CD4-positive, CD25-positive, alpha-beta regulatory T cell (primary cell): ENCODE data around the gene GAB2. TPM values are rescaled to one million over a fixed set of nuclear protein-coding genes. Genes with fewer than 3 reads are reported as not detected.
A peak's percentile ranks its signal among the peaks of the same experiment; 100 is the strongest.

Experiments used
- ATAC-seq, 2 donors: fragments of 150-1000 bp; cut with Tn5 transposase; one replicate each; pipeline ENCODE4 v1.10.0; 2021; ENCODE audit warnings: low read depth in 2 of 2, moderate number of reproducible peaks in 2 of 2, moderate library complexity in 1 of 2
- DNase-seq, 3 donors: peaks; one replicate each; pipeline versions ENCODE4 v3.0.0 to v3.0.0-alpha.2; 2012 to 2022; ENCODE audit warnings: mixed read lengths in 1 of 3
- H3K27ac ChIP-seq: one replicate; pipeline ENCODE4 v1.7.0; 2013; ENCODE audit warnings: mild to moderate bottlenecking, low read length; ENCODE audit not compliant: insufficient read depth, poor library complexity, severe bottlenecking
- H3K27me3 ChIP-seq: one replicate; pipeline ENCODE4 v1.7.0; 2013; ENCODE audit warnings: low read length; ENCODE audit not compliant: control insufficient read depth, insufficient read depth
- H3K36me3 ChIP-seq: one replicate; pipeline ENCODE4 v1.7.0; 2013; ENCODE audit warnings: mild to moderate bottlenecking, low read length, moderate library complexity; ENCODE audit not compliant: control insufficient read depth, insufficient read depth
- H3K4me1 ChIP-seq: 2 replicates; pipeline ENCODE4 v1.7.0; 2013; ENCODE audit warnings: mild to moderate bottlenecking, low read length; ENCODE audit not compliant: insufficient read depth, control insufficient read depth, poor library complexity, severe bottlenecking
- H3K4me3 ChIP-seq: one replicate; pipeline ENCODE4 v1.7.0; 2013; ENCODE audit warnings: low read depth, mild to moderate bottlenecking, low read length, moderate library complexity
- H3K9me3 ChIP-seq, 2 experiments: 1 replicate in 1 of 2; 2 replicates in 1 of 2; pipeline ENCODE4 v1.7.0; 2013; ENCODE audit warnings: low read length in 2 of 2, mild to moderate bottlenecking in 1 of 2, moderate library complexity in 1 of 2; ENCODE audit not compliant: control insufficient read depth in 2 of 2
- H3K27ac Mint-ChIP-seq, 3 donors: one replicate each; pipeline ENCODE4 v1.8.0; 2020 to 2022; ENCODE audit warnings: mild to moderate bottlenecking in 3 of 3, mixed read lengths in 3 of 3, moderate library complexity in 2 of 3
- H3K27me3 Mint-ChIP-seq: one replicate; pipeline ENCODE4 v1.8.0; 2022; ENCODE audit warnings: mild to moderate bottlenecking, mixed read lengths
- H3K36me3 Mint-ChIP-seq: one replicate; pipeline ENCODE4 v1.8.0; 2020; ENCODE audit warnings: mixed read lengths
- H3K4me1 Mint-ChIP-seq, 4 donors: one replicate each; pipeline ENCODE4 v1.8.0; 2020 to 2022; ENCODE audit warnings: mixed read lengths in 4 of 4, mild to moderate bottlenecking in 1 of 4
- H3K4me3 Mint-ChIP-seq, 4 donors: one replicate each; pipeline ENCODE4 v1.8.0; 2020 to 2022; ENCODE audit warnings: mild to moderate bottlenecking in 4 of 4, mixed read lengths in 4 of 4, moderate library complexity in 3 of 4
- H3K9me3 Mint-ChIP-seq, 7 donors: one replicate each; pipeline ENCODE4 v1.8.0; 2020 to 2022; ENCODE audit warnings: mixed read lengths in 7 of 7, mild to moderate bottlenecking in 3 of 7, moderate library complexity in 2 of 7
- polyA plus RNA-seq, 4 donors: library from polyadenylated mRNA; unstranded; fragments of 300-500 nt; fragmentation: Illumina TruSeq; gene quantifications; one replicate each; pipeline ENCODE4 v1.2.3, GENCODE V29; 2021
- total RNA-seq: library from RNA; stranded (reverse); gene quantifications from one replicate; pipeline ENCODE4 v1.2.3, GENCODE V29; 2022

Gene GAB2
- total and polyA plus RNA-seq, 5 donors from 2014 or later: 0.05 to 15.7 (median 0.56) TPM

DNA sequence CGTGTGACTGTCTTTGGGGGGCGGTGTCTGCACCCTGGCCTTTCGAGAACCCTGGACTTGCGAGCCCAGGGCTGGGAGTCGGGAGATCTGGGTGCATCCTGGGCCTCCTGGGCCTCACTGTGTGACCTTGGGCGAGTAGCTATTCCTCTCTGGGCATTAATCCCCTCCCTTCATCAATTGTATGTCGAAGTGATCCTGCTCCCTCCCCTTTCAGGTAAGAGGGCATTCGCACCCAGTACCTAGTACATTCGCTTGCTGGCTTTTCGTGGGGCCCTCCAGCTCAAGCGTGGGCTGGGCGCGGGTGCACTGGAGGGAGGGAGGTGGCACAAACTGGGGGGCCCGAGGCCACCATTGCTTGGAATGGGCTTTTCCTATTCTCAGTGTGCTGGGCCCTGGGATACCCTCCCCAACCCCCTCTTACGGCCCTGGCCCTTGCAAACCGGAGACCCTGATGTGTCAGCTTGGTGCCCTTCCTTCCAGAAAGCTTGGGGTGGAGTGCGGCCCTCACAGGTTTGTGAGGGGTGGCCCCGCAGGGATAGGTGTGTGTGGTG is 228.4 kb downstream of the GAB2 start:
- H3K4me3 Mint-ChIP-seq: peak overlapping the region; percentile 98 to 100 (median 99)
- H3K9me3 Mint-ChIP-seq: no peaks in the 10 kb centered on the region
- H3K4me1 Mint-ChIP-seq: peaks cover 19 to 62% (median 48%) of the 10 kb centered on the region in 4 donors
- no peaks in the 10 kb centered on the region for H3K27me3 ChIP-seq
- no peaks in the 10 kb centered on the region for H3K36me3 Mint-ChIP-seq
- ATAC-seq: no peak
- DNase-seq: no peak
- H3K9me3 ChIP-seq: no peaks in the 10 kb centered on the region
- H3K4me3 ChIP-seq: peak overlapping the region; percentile 66
- peaks cover 32% of the 10 kb centered on the region for H3K4me1 ChIP-seq
- no peaks in the 10 kb centered on the region for H3K27me3 Mint-ChIP-seq
- no peaks in the 10 kb centered on the region for H3K36me3 ChIP-seq
- H3K27ac Mint-ChIP-seq: peak overlapping the region; percentile 87 to 98 (median 96)
- H3K27ac ChIP-seq: peak overlapping the region; percentile 82

DNA sequence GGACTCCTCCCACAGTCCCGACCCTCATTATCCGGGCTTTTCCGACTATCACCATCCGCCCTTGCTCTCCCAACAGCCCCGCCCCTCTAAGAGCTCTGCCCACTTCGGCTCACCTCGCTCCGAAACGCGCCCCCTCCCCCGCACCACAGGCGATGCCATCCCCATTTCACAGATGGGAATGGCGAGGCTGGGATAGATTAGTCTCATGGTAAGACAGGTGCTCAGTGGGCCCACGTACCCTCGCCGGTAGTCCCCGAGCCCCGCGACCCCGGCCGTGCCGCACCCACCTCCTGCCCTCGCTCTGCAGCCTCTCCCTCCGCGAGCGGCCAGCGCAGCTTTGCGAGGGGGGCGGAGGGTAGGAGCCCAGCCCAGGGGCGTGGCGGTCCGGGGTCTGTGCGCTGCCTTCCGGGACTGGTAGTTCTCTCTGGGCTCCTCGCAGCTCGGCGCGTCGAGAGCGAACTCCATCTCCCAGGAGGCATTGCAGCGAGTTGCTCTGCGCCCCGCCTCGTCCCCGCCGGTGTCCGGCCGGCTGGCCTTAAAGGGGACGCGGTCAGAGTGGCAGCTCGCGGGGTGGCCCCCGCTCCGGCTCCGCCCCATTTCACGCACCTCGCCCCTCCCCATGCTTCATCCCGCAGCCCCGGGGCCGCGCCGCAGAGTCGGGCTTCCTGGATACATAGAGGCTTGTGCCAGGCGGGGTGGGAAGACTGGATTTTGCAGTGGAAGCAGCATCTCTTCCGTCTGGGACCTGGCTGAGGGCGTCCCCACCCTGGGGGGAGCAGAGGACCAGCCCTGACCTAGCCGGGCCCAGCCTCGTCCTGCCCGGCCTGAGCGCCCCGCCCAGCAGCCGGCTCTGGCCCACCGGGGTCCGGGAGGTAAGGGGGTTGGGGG is 229.1 kb downstream of the GAB2 start, which contains the start of the genes KCTD21 and USP35:
TSS of gene KCTD21 (minus strand) at position 341 of the 888 bp plus-strand sequence. CDS start 14,072 bp downstream, outside the sequence.
TSS of gene USP35 (plus strand) at position 634 of the 888 bp plus-strand sequence. CDS start 7,327 bp downstream, outside the sequence.
- peak within 1 kb of the TSS; percentile 82 for H3K27ac ChIP-seq
- Mint-ChIP-seq H3K27me3 (no peaks in the 10 kb centered on the region), H3K4me3 (peak within 1 kb of the TSS; percentile 98 to 100 (median 99)), H3K9me3 (no peaks in the 10 kb centered on the region), H3K36me3 (no peaks in the 10 kb centered on the region), H3K4me1 (peaks cover 19 to 61% (median 44%) of the 10 kb centered on the region in 4 donors), H3K27ac (peak within 1 kb of the TSS; percentile 95 to 98 (median 96))
- peak within 1 kb of the TSS; percentile 85 for H3K4me3 ChIP-seq
- H3K9me3 ChIP-seq: no peaks in the 10 kb centered on the region
- H3K4me1 ChIP-seq: peaks cover 32% of the 10 kb centered on the region
- H3K27me3 ChIP-seq: no peaks in the 10 kb centered on the region
- H3K36me3 ChIP-seq: no peaks in the 10 kb centered on the region
- ATAC-seq (peak; percentile 97), DNase-seq (peak; percentile 85 to 96 (median 88))

DNA sequence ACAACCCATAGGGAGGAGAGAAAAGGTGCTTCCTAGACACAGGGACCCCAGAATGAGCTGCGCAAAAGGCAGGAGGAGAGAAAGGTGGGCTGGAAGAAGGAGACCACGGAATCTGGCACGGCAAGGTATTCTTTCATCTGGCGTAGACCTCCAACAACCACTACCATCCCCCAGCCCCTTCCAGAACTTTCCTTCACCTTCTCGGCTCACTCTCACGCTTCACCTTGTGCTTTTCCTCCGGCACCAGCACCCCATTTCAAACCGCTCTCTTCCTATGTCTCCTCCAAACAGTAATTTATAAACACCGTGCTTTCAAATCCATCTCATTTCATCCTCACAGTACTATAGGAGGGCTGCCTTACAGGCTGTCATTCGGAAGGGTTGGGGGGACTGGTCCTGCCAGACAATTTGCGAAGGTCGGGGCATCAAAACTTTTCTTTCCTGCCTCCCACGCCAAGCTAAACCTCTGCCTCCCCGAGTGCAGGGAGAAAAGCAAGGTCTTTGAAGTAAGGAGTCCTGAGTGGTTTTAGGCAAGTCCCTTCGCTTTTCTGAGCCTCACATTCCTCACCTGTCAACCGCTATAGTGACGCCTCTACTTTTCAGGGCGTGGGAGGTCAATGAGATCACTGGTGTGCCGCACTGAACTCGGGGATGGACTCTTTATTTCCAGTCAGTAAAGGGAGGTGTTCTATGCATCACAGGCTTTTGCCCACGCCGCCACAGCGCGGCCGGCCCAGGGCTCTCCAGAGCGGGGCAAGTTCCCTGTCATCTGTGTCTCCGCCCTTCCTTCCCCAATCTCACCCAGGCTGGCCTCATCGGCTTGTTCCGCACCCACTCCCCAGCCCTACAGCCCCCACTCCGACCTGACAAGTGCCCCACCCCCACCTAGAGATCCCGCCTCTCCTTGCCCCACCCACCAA is 230.0 kb downstream of the GAB2 start:
- H3K4me1 ChIP-seq: peaks cover 32% of the 10 kb centered on the region
- Mint-ChIP-seq H3K9me3 (no peaks in the 10 kb centered on the region), H3K27ac (peak overlapping the region; percentile 95 to 98 (median 96)), H3K4me3 (peak overlapping the region; percentile 98 to 100 (median 99)), H3K4me1 (peaks cover 19 to 55% (median 38%) of the 10 kb centered on the region in 4 donors), H3K27me3 (no peaks in the 10 kb centered on the region), H3K36me3 (no peaks in the 10 kb centered on the region)
- ATAC-seq (peak in 1 of 2 donors; percentile 37), DNase-seq (no peak)
- H3K9me3 ChIP-seq: no peaks in the 10 kb centered on the region
- H3K4me3 ChIP-seq: peak overlapping the region; percentile 85
- no peaks in the 10 kb centered on the region for H3K27me3 ChIP-seq
- no peaks in the 10 kb centered on the region for H3K36me3 ChIP-seq
- H3K27ac ChIP-seq: peak overlapping the region; percentile 82

DNA sequence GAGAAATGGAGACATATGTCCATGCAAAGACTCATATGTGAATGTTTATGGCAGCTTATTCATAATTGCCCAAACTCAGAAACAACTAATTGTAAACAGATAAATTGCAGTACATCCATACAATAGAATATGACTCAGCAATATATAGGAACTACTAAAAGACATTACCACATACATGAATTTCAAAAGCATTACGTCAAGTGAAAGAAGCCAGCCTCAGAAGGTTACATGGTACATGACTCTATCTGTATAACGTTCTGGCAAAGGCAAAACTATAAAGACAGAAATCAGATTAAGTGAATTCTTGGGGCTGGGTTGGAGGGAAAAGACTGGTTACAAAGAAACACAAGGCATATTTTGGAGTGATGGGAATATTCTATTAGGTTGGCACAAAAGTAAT is 236.4 kb downstream of the GAB2 start:
- H3K27ac ChIP-seq: no peak overlapping the region
- H3K27ac Mint-ChIP-seq: peak overlapping the region in 1 of 3 donors; percentile 53

DNA sequence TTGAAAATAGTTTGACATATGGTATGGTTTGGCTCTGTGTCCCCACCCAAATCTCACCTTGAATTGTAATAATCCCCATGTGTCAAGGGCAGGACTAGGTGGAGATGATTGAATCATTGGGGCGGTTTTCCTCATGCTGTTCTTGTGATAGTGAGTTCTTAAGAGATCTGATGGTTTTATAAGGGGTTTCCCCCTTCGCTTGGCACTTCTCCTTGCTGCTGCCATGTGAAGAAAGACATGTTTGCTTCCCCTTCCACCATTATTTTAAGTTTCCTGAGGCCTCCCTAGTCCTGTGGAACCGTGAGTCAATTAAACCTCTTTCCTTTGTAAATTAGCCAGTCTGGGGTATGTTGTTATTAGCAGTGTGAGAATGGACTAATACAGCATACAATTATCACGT is 236.9 kb downstream of the GAB2 start:
- H3K27ac Mint-ChIP-seq: no peak overlapping the region
- no peak for ATAC-seq
- Histone ChIP-seq H3K4me3 (no peak overlapping the region), H3K27ac (no peak overlapping the region), H3K36me3 (peaks cover 4% of the 10 kb centered on the region), H3K27me3 (no peaks in the 10 kb centered on the region), H3K4me1 (no peaks in the 10 kb centered on the region), H3K9me3 (no peaks in the 10 kb centered on the region)
- DNase-seq: no peak
- peaks cover 0 to 4% (median 0%) of the 10 kb centered on the region in 7 donors for H3K9me3 Mint-ChIP-seq
- peaks cover 32% of the 10 kb centered on the region for H3K36me3 Mint-ChIP-seq
- H3K4me3 Mint-ChIP-seq: no peak overlapping the region
- H3K27me3 Mint-ChIP-seq: no peaks in the 10 kb centered on the region
- peaks cover 5 to 12% (median 7%) of the 10 kb centered on the region in 4 donors for H3K4me1 Mint-ChIP-seq

More for the DNA sequence above, 236.4 kb downstream of the GAB2 start:
- no peaks in the 10 kb centered on the region for H3K4me1 ChIP-seq
- no peak for ATAC-seq
- no peaks in the 10 kb centered on the region for H3K9me3 ChIP-seq
- Mint-ChIP-seq H3K4me3 (no peak overlapping the region), H3K27me3 (no peaks in the 10 kb centered on the region), H3K9me3 (peaks cover 0 to 2% (median 0%) of the 10 kb centered on the region in 7 donors), H3K4me1 (peaks cover 5 to 12% (median 7%) of the 10 kb centered on the region in 4 donors), H3K36me3 (peaks cover 27% of the 10 kb centered on the region)
- H3K36me3 ChIP-seq: peaks cover 4% of the 10 kb centered on the region
- no peak overlapping the region for H3K4me3 ChIP-seq
- H3K27me3 ChIP-seq: no peaks in the 10 kb centered on the region
- no peak for DNase-seq

DNA sequence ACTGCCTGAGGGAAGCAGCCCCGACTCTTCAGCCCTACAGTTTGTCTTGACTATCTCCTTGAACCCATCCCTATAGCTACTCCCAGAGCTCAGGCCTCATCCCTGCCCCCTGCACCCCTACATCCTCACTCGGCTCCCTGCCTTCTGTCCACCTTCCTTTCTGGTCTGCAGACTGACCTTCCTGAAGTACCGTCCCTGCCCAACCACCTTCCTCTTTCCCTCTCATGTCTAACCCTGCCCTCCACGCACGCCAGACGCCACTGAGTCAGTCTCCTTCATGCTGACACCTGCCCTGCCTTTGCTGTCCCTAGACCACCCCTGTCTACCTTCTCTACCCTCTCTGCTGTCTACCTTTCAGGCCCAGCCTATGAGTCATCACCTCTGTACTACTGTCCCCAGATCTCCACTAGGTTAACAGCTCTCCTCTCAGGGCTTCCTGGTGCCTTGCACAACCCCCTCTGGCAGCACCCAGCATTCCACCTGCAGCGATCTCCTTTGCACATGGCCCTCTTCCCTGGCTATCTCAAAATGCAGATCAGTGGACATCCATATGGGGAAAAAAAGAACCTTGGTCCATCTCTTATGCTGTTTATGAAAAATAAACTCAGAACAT is 238.1 kb downstream of the GAB2 start:
- no peak overlapping the region for H3K4me3 ChIP-seq
- peak overlapping the region in 2 of 3 donors; percentile 12 to 40 for H3K27ac Mint-ChIP-seq
- no peaks in the 10 kb centered on the region for H3K9me3 ChIP-seq
- no peaks in the 10 kb centered on the region for H3K4me1 ChIP-seq
- DNase-seq (no peak), ATAC-seq (no peak)
- peaks cover 5 to 15% (median 5%) of the 10 kb centered on the region in 4 donors for H3K4me1 Mint-ChIP-seq
- H3K36me3 Mint-ChIP-seq: peaks cover 35% of the 10 kb centered on the region
- no peaks in the 10 kb centered on the region for H3K27me3 ChIP-seq
- peaks cover 4% of the 10 kb centered on the region for H3K36me3 ChIP-seq
- H3K9me3 Mint-ChIP-seq: peaks cover 0 to 4% (median 0%) of the 10 kb centered on the region in 7 donors
- no peaks in the 10 kb centered on the region for H3K27me3 Mint-ChIP-seq
- no peak overlapping the region for H3K27ac ChIP-seq
- H3K4me3 Mint-ChIP-seq: no peak overlapping the region

DNA sequence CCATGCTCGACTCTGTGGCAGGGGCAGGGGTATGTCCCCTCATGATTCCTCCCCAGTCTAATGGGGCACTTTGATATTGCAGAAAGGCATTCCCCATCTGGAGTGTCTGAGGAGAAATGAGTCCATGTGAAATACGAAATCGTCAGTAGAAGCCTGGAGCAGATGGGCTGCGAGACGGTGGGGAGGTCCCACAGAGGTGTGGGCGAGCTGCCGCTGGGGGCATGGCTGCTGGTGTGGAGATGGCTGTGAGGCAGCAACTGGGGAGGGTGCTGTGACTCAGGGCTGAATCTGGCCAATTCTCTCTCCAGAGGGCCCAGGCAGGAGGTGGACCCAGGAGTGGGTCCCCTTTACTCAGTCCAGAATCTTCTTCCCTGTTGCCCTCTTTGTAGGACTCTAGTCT is 240.4 kb downstream of the GAB2 start:
- Mint-ChIP-seq H3K27me3 (no peaks in the 10 kb centered on the region), H3K9me3 (peaks cover 0 to 4% (median 0%) of the 10 kb centered on the region in 7 donors), H3K27ac (no peak overlapping the region), H3K4me3 (no peak overlapping the region), H3K36me3 (peaks cover 58% of the 10 kb centered on the region), H3K4me1 (peaks cover 4 to 17% (median 5%) of the 10 kb centered on the region in 4 donors)
- Histone ChIP-seq H3K4me1 (no peaks in the 10 kb centered on the region), H3K27ac (no peak overlapping the region), H3K36me3 (peaks cover 14% of the 10 kb centered on the region), H3K27me3 (no peaks in the 10 kb centered on the region), H3K9me3 (no peaks in the 10 kb centered on the region), H3K4me3 (no peak overlapping the region)
- ATAC-seq: no peak
- DNase-seq: no peak
